Activated CD8-positive, alpha-beta memory T cell treated with anti-CD3 and anti-CD28 coated beads, Interleukin-2, amount 50 U/mL, for 24 hours (primary cell): ENCODE measurements around the gene NUDT7.

ENCODE experiments used
- DNase-seq: peaks from one replicate; pipeline ENCODE4 v3.0.0-alpha.2; 2020; ENCODE audit errors: extremely low read depth

The NUDT7 gene

GRCh38 chr16:77724174-77724573 lies 1.9 kb downstream of the NUDT7 start:
- no peak for DNase-seq

GRCh38 chr16:77729951-77730350 lies 7.6 kb downstream of the NUDT7 start:
- DNase-seq: no peak

- no peak for DNase-seq
Observed at GRCh38 chr16:77732241-77732946, 10.1 kb downstream of the NUDT7 start.

GRCh38 chr16:77736879-77737278 lies 14.6 kb downstream of the NUDT7 start:
- no peak for DNase-seq

- DNase-seq: no peak
Observed at GRCh38 chr16:77738706-77739558, 16.6 kb downstream of the NUDT7 start.

GRCh38 chr16:77739559-77739892 lies 17.2 kb downstream of the NUDT7 start:
- no peak for DNase-seq

- DNase-seq: no peak
Observed at GRCh38 chr16:77744141-77744540, 21.8 kb downstream of the NUDT7 start.

GRCh38 chr16:77745972-77746371 lies 23.7 kb downstream of the NUDT7 start:
- DNase-seq: no peak

- DNase-seq: no peak
Observed at GRCh38 chr16:77748421-77749005, 26.2 kb downstream of the NUDT7 start.

- no peak for DNase-seq
Observed at GRCh38 chr16:77749415-77749814, 27.1 kb downstream of the NUDT7 start.

- no peak for DNase-seq
Observed at GRCh38 chr16:77758046-77758445, 35.7 kb downstream of the NUDT7 start.

GRCh38 chr16:77758508-77758907 lies 36.2 kb downstream of the NUDT7 start:
- DNase-seq: no peak

- DNase-seq: no peak
Observed at GRCh38 chr16:77759201-77759600, 36.9 kb downstream of the NUDT7 start.

- DNase-seq: no peak
Observed at GRCh38 chr16:77759821-77760220, 37.5 kb downstream of the NUDT7 start.

GRCh38 chr16:77760800-77761199 lies 38.5 kb downstream of the NUDT7 start:
- no peak for DNase-seq

- no peak for DNase-seq
Observed at GRCh38 chr16:77761204-77761603, 38.9 kb downstream of the NUDT7 start.

GRCh38 chr16:77762262-77762661 lies 39.9 kb downstream of the NUDT7 start:
- no peak for DNase-seq

- no peak for DNase-seq
Observed at GRCh38 chr16:77763994-77764393, 41.7 kb downstream of the NUDT7 start.

GRCh38 chr16:77767211-77767610 lies 44.9 kb downstream of the NUDT7 start:
- no peak for DNase-seq

- no peak for DNase-seq
Observed at GRCh38 chr16:77767826-77768225, 45.5 kb downstream of the NUDT7 start.

- DNase-seq: no peak
Observed at GRCh38 chr16:77775911-77776909, 53.9 kb downstream of the NUDT7 start.

- no peak for DNase-seq
Observed at GRCh38 chr16:77777745-77778144, 55.4 kb downstream of the NUDT7 start.
